Measurements from ENCODE around the gene SPPL2C.

SPPL2C gene

DNA sequence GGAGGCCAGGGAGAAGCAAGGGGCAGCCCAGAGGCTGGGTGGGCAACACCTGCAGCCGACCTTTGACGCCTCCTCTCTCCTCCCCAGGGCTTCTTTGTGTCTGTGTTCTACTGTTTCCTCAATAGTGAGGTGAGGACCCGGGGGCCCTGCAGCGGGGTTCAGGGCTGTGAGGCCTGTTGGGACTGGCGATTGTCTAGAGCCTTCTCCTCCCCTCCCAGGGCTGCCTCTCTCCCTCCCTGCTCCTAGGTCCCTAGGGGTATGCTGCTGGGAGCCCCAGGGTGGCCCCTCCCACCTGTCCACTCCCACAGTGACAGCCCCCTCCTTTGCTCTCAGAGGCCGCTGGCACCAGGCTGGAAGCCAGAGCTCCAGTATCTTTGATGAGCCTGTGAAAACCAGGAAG, 10.8 kb upstream of the SPPL2C start:
- DNase-seq, result no peak

DNA sequence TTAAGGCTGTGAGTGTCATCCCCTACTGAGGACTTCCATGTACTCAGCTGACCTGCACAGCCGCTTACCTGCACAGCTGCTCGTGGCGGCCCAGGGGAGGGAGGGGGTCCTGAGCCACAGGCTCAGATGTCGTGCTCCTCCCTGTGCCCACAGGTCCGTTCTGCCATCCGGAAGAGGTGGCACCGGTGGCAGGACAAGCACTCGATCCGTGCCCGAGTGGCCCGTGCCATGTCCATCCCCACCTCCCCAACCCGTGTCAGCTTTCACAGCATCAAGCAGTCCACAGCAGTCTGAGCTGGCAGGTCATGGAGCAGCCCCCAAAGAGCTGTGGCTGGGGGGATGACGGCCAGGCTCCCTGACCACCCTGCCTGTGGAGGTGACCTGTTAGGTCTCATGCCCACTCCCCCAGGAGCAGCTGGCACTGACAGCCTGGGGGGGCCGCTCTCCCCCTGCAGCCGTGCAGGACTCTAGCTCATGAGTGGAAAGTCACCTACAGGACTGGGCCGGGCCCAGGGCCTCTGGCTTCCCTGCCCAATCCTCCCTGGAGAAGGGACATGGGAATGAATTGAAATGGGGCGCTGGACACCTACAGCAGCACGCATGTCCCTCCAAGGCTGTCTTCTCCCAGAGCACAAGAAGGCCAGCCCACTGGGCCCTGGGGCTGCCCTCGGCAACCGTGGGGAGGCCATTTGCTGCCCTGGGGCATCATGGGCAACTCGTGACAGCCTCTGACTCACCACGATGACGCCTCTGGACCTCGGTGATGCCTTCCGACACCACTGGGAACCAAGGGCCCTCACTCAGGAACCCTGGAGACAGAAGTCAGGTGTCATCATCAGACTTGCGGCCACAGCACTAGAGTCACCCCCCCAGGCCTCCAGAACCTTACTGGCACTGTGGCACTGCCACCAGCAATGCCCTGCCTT, 9.9 kb upstream of the SPPL2C start:
- no peak for DNase-seq

DNA sequence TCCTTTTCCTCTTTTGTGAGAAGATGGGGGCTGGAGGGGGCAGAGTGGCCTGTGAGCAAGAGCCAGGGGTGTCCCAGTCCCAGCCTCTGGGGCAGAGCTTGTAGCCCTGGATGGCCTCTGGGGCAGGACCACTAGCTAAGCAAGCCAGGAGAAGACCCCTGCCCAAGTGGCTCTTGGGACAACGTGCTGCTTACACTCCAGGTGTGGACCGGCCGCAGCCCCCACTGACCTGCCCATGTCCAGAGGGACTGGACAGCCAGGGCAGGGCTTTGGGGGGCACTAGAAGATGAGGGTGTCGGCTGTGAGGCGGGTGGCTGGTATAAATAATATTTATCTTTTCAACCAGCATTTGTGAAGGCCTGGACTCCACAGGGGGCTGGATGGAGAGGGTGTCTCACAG, 9.2 kb upstream of the SPPL2C start:
- no peak for DNase-seq

DNA sequence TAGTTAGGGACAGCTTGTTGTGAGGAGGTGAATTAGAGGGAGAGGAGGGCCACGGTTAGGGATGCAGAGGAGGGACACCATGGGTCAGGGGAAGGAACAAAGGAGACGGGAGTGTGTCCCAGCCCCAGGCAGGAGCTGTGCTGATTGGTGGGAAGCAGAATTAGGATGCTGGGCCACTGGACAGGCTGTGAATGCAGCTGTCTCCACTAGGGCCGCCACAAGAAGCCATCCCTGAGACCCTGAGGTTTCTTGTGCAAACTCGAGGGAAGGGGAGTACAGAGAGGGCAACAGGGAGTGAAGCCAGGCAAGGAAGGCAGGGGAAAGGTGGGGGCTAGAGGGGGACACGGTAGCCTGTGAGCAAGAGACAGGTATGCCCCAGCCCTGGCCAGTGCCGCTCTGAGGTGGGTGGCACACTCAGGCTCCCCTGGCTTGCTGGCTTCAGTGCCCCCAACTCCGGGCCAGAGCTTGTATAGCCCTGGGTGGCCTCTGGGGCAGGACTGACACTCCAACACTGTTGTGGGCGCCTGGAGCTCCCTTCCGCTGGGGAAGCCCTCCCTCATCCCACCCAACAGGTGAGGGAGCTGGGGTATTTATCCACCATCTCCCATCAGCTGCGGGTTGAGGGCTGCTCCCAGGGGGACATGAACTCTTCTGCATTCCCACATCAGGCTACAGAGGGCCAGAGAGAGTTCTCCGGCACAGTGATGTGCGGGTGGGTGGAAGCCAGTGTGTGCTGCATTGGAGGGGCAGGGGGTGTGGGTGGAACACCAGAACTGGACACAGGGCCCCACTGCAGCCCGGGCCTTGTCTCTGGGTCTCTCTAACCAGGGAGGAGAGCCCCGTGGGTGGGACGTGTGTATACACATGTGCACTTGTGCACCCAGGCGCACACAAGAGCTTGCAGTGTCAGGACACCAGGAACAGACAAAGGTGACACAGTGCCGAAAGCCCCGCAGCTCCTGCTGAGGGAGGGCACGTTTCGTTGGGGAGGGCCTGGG, 8.3 kb upstream of the SPPL2C start:
- no peak for DNase-seq

DNA sequence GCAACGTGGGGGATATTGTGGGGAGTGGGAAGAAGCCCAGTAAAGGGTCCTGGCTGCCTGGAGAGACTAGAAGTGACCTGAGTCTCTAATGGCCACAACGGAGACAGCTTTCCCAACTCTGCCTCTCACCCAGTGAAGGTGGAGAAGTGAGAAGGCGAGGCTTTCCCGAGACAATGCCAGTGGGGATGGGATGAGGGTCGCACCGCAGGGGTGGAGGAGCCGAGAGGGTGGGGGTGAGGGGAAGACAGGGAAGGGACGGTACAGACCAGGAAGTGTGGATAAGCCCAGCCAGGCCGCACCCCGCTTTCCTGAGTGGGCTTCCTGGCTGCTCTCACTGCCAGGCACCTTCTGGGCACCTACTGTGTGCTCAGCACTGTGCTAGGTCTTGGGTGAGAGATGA, 7.5 kb upstream of the SPPL2C start:
- no peak for DNase-seq

DNA sequence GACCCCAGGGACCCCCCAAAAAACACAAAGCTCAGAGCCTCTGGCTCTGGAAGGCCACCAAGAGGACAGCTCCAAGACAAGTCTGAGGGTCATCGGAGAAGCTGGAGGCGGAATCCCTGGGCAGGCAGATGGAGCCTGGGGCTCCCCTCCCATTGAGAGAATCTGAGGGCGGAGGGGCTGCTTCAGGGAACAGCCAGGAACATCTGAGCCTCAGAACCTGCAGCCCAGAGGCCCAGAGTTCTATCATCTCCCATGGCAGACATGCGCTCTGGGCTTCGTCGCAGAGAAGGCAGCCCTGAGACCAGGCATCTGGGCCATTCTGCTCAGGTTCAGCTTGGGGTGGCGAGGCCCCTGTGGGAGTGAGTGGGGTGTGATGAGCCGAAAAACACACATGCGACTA, 7.1 kb upstream of the SPPL2C start:
- no peak for DNase-seq

DNA sequence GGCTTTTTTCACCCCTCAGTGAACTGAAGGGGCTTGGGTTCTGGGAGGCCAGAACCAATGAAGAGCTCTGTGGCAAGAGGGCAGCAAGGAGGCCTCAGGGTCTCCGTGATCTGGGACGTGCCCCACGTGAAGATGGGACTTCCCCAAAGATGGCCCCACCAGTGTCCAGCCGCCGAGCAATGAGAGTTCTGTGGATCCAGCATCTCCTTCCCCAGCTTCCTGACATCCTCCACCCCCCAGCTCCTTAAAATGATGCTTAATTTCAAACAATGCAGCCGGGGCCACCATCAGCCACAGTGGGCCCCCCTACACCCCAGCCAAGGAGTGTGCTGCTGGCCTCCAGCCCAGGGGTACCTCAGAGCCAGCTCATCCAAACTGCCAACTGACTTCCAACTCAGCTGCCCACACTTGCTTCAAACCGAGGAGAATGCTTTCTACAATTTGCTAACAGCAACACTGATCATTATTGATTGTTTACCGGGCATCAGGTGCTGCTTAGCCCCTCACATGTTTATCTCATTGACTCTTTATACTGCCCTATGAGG, 5.9 kb upstream of the SPPL2C start:
- no peak for DNase-seq

DNA sequence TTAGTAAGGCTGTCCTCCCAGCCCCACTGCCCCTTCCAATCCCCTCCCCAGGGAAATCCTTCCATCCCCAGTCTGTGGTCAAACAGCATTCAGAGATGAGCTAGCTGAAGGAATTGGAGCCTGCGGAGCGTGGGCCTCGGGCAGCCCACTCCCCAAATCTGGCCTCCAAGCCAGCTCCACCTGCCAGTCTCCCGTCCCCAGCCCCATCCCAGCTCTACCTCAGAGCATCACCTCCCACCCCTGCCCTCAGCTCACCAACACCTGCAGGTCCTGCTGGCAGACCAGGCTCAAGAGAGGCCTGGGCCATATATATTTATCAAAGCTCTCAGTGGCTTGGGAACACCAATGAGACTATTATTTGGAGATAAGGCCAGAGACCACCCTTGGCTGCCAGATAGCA, 5.2 kb upstream of the SPPL2C start:
- no peak for DNase-seq

DNA sequence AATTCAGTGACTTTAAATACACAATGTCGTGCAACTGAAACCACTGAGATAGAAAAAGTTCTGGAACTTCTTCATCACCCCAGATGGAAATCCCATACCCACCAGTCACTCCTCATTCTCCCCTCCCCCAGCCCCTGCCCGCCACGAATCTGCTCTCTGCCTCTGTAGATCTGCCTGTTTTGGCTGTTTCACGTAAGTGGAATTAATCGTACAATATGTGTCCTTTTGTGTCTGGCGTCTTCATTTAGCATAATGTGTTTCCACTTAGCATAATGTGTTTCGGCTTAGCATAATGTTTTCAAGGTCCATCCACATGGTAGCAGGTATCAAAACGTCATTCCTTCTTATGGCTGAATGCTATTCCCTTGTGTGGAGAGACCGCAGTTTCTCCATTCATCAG, 3.5 kb upstream of the SPPL2C start:
- no peak for DNase-seq

DNA sequence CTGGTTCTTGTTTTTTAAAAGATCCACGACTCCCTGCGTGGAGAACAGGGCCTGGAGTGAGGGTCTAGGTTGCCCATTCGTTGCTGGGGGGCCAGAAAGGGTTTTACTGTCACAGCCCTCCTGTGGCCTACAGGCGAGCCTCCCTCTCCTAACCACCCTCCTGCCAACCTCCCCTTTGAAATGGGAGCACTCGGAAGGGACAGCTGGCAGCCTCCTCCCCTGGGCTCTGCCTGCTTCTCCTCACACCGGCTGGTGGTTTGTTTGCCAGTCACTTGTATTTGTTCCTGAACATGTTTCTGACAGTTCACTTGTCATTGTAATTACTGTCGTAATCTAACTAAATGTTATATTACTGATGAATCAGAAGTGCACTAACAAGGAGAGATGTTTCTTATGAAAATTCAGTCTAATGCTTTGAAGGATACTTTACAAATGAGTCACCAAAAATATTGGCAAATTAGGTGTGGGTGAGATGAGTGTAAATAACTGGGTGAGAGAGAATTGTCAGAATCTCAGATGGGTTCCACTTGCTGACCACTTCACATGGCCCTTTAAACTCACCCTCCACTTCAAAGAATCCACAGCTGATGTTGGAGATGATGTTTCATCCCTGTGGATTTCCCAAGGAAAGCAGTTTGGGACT, 2.7 kb upstream of the SPPL2C start:
- DNase-seq, result no peak

DNA sequence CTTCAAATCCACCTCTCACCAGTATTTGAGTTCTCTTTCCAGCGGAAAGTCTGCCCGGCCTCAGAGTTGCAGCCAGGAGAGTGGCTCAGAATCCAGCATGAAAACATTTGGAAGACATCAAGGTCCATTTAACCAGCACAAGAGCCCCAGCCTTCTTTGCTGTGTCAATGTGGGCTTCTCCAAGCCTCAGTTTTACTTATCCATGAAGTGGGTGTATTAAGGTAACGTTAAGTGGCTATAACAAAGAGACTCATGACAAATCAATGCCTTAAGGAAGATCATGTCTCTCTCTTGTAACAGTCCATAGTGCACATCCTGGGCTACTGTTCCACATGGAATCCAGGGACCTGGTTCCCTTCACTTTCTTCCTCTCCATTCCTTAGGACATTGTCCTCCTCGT, 959 bp upstream of the SPPL2C start:
- DNase-seq, result no peak

DNA sequence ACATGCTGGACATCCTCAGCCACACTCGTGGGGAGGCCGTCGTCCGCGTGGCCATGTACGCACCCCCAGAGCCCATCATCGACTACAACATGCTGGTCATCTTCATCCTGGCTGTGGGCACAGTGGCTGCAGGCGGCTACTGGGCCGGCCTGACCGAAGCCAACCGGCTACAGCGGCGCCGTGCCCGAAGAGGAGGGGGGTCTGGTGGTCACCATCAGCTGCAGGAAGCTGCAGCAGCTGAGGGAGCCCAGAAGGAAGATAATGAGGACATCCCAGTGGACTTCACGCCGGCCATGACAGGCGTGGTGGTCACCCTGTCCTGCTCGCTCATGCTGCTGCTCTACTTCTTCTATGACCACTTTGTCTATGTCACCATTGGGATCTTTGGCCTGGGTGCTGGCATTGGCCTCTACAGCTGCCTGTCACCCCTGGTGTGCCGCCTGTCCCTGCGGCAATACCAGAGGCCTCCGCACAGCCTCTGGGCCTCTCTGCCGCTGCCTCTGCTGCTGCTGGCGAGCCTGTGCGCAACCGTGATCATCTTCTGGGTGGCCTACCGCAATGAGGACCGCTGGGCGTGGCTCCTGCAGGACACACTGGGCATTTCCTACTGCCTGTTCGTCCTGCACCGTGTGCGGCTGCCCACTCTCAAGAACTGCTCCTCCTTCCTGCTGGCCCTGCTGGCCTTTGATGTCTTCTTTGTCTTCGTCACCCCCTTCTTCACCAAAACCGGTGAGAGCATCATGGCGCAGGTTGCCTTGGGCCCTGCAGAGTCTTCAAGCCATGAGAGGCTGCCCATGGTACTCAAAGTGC, 900 bp downstream of the SPPL2C start:
- DNase-seq, result no peak

DNA sequence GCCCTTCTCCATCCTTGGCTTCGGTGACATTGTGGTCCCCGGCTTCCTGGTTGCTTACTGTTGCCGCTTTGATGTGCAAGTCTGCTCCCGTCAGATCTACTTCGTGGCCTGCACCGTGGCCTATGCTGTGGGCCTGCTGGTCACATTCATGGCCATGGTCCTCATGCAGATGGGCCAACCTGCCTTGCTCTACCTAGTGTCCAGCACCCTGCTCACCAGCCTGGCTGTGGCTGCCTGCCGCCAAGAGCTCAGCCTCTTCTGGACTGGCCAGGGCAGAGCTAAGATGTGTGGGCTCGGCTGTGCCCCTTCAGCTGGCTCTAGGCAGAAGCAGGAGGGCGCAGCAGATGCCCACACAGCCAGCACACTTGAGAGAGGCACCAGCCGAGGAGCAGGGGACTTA, 1.5 kb downstream of the SPPL2C start:
- no peak for DNase-seq

DNA sequence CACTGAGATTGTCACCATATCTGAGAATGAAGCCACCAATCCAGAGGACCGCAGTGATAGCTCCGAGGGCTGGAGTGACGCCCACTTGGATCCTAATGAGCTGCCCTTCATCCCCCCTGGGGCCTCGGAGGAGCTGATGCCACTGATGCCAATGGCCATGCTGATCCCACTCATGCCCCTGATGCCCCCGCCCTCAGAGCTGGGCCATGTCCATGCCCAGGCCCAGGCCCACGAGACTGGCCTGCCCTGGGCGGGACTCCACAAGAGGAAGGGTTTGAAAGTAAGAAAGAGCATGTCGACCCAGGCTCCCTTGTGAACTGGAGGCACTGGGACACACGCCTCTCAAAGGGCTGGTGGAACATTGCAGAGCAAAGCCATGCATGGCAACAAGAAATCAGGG, 2.0 kb downstream of the SPPL2C start:
- no peak for DNase-seq

DNA sequence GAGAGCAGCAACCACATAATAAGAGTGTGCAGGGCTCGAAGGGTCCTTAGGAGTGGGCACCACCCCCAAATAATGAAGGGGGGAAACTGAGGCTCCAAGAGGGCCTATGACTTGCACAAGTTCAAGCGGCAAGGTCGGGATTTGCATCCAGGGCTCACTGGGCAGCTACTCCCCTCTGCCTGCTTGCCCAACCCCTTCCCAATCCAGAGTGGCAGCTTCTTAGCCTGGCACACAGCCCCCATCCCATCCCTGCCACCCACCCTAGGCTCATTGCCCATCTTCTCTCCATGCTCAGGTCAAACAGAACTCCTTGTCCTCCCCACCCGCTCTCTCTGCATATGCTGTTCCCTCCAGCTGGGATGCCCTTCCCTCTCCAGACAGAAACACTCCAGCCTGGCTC, 2.4 kb downstream of the SPPL2C start:
- no peak for DNase-seq

DNA sequence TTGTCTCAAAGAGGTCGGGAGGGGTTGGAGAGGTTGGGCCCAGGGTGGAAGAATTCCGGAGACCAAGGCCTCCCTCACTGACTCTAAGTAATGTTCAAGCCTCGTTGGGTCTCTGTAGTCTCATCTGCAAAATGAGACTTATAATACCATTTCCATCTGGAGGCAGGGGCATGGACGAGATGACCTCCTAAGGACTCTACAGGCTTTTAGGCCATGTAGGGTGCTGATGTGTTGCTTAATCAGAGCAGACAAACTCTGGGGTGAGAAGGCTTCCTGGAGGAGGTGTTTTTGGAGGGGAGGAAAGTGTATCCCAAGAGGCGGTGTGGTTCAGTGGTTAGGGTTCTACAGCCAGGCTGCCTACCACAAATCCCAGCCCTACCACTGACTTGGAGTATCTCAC, 3.1 kb downstream of the SPPL2C start:
- no peak for DNase-seq

DNA sequence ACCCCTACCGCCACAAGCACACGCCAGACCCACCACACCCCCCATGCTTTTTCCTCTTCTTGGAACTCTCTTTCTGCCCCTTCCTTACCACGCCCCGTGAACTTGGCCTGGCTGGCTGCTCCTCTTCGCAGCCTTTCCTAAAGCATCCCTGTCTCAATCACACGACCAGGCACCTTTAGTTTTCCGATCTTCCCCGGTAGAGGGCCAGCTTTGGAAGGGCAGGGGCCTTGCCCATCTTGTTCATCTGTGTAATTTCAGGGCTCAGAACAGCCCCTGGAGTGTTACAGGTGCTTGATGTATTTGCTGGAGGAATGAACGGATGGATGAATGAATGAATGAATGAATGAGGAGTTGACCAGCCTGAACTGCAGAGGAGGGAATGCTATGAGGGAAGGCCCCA, 3.7 kb downstream of the SPPL2C start:
- no peak for DNase-seq

DNA sequence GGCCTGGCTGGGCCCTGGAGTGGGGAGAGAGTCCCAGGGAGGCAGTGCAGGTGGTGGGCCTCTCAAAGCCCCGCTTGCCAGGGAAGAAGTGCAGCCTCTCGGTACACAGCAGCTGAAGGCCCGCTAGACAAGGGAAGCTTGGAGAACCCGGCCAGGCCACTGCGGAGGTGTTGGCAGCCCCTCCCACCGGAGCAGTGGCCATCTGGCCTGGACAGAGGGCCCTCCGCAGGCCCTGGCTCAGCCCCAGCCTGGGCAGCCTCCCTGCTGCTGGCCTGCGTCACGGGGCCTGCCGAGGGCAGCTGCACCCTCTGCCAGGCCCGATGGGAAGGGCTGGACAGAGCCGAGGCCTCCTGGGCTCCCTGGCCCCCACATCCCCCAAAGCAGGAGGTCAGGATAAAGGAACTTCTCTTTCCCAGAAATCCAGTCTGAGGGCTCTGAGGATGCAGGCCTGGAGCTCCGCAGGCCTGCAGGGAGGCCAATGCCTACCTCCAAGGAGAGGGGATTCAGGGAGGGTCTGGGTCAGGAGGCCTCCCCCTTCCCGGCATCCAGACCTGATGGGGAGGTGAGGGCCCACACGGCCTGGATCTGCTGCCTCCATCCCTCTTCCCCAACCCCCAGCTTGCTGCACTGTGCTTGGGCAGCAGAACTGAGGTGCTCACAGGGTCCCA, 4.3 kb downstream of the SPPL2C start:
- no peak for DNase-seq

DNA sequence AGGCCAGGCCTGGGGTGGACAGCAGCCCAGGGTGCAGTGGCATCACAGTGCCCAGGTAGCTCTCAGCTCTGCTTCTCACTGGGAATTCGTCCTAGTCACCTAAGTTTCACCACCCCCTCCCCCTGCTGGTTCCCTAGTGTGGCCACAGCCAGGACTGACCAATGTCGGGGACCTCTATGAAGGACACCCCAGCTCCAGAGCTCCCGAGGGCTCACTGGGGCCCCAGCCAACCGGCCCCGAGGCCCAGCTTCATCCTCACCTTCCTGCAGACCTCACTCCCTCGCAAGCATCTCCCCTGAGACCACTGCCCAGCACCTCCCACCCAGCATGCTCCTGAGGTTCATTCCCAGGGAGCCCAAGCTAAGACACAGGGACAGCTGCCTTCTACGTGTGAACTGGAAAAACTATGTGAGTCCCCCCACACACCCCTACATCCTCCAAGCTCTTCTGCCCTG, 4.9 kb downstream of the SPPL2C start:
- no peak for DNase-seq

DNA sequence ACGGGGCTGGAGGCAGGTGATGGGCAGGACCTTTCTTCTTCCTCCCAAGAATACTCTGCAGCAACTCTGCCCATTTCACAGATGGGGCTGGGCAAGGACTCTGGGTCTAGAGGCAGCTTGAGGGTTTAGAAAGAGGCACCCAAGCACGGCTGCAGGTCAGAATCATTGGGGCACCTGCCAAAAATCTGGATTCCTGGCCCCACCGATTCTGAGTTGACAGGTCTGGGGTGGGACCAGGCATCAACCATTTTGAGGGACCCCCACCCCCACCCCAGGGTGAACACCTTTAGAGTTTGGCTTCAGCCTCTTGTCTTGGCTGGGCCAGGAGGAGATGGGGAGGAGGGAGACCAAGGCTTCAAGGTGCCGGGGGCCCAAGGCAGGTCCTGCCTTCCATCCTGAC, 5.3 kb downstream of the SPPL2C start:
- no peak for DNase-seq

DNA sequence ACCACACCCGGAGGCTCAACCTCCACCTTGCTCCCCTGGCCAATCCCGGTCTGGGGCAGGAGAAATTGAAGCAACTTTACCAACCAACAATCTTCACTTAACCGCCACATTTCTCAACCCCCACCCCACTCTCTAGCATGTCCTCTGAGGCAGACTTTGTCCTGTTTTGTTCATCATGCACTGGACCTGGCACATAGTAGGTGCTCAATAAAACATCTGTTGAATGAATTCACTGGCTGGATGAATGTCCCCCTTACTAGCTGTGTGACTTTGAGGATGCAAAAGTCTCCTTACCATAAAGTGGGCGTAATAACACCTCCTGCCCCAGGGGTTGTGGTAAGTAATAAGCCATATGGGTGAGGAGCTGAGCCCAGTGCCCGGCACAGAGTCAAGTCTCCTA, 5.8 kb downstream of the SPPL2C start:
- DNase-seq, result no peak

DNA sequence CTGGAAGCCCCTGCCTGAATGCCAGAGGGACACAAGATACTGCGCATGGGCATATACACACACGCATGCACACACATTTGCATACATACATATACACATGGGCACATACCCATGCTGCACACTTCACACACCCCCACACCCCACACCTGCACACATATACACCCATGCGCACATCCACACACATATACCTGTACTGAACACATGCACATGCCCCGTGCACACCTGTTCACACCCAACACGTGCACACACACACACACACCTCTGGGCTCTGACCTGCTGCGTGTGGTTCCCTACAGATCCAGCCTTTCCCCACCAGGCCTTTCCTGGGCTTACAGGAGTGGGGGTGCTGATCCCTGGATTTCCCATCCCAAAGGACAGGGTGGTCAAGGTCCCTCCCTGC, 6.3 kb downstream of the SPPL2C start:
- DNase-seq, result no peak
